ENCODE results near the gene MYMX. TPM values are rescaled to one million over a fixed set of nuclear protein-coding genes. Genes with fewer than 3 reads are reported as not detected.

Gene MYMX
- total RNA-seq, 3 donors from 2014 or later, result 0.39 TPM; not detected in 2

GRCh38 chr6:44233567-44234100, 16.9 kb downstream of the MYMX start:
- no peaks in the 10 kb centered on the region for H3K9me3 ChIP-seq
- no peak for ATAC-seq
- H3K4me1 ChIP-seq (ENCODE audit: low read depth), result peaks cover 18% of the 10 kb centered on the region
- no peak for DNase-seq
- H3K36me3 ChIP-seq (ENCODE audit: low read depth), result no peaks in the 10 kb centered on the region
- no peak overlapping the region for H3K4me3 ChIP-seq
- intact Hi-C loops (cut with DNase I, micrococcal nuclease), result loop anchor here in 1 of 2 donors (10.0 kb wide), 1 partner anchor 59 kb away; no protein-coding TSS in a partner anchor
- no peak for TF ChIP-seq CTCF (IDR thresholded peaks at IDR 0.05)

- intact Hi-C loops (cut with DNase I, micrococcal nuclease), result loop anchor here in 1 of 2 donors (10.0 kb wide), 1 partner anchor 60 kb away; no protein-coding TSS in a partner anchor
- Histone ChIP-seq H3K36me3 (ENCODE audit: low read depth) (no peaks in the 10 kb centered on the region), H3K4me1 (ENCODE audit: low read depth) (peaks cover 18% of the 10 kb centered on the region), H3K9me3 (no peaks in the 10 kb centered on the region), H3K4me3 (no peak overlapping the region)
- ATAC-seq (peak; percentile 38), DNase-seq (peak in 2 of 3 donors; percentile 72 to 74)
- TF ChIP-seq CTCF (IDR thresholded peaks at IDR 0.05), result peak; percentile 28
Observed at GRCh38 chr6:44234101-44235025, 17.6 kb downstream of the MYMX start.

- TF ChIP-seq CTCF (IDR thresholded peaks at IDR 0.05), result no peak
- ATAC-seq, result no peak
- Histone ChIP-seq H3K4me1 (ENCODE audit: low read depth) (peaks cover 18% of the 10 kb centered on the region), H3K36me3 (ENCODE audit: low read depth) (no peaks in the 10 kb centered on the region), H3K9me3 (no peaks in the 10 kb centered on the region), H3K4me3 (no peak overlapping the region)
- no peak for DNase-seq
- intact Hi-C loops (cut with DNase I, micrococcal nuclease), result loop anchor here in 1 of 2 donors (10.0 kb wide), 1 partner anchor 60 kb away; no protein-coding TSS in a partner anchor
Observed at GRCh38 chr6:44235269-44235668, 18.5 kb downstream of the MYMX start.

GRCh38 chr6:44235891-44236516, 19.3 kb downstream of the MYMX start:
- ATAC-seq, result no peak
- H3K4me1 ChIP-seq (ENCODE audit: low read depth), result peaks cover 18% of the 10 kb centered on the region
- no peak for TF ChIP-seq CTCF (IDR thresholded peaks at IDR 0.05)
- no peak for DNase-seq
- H3K4me3 ChIP-seq, result no peak overlapping the region
- no peaks in the 10 kb centered on the region for H3K36me3 ChIP-seq (ENCODE audit: low read depth)
- no peaks in the 10 kb centered on the region for H3K9me3 ChIP-seq
- intact Hi-C loops (cut with DNase I, micrococcal nuclease), result loop anchor here in 1 of 2 donors (10.0 kb wide), 1 partner anchor 61 kb away; no protein-coding TSS in a partner anchor

GRCh38 chr6:44237021-44237812, 20.5 kb downstream of the MYMX start:
- H3K4me1 ChIP-seq (ENCODE audit: low read depth), result peaks cover 18% of the 10 kb centered on the region
- no peak for TF ChIP-seq CTCF (IDR thresholded peaks at IDR 0.05)
- peak; percentile 91 to 96 (median 94) for DNase-seq
- H3K4me3 ChIP-seq, result peak overlapping the region; percentile 19
- intact Hi-C loops (cut with DNase I, micrococcal nuclease), result loop anchor here in 1 of 2 donors (10.0 kb wide), 1 partner anchor 62 kb away; no protein-coding TSS in a partner anchor
- no peaks in the 10 kb centered on the region for H3K36me3 ChIP-seq (ENCODE audit: low read depth)
- H3K9me3 ChIP-seq, result no peaks in the 10 kb centered on the region
- ATAC-seq, result peak; percentile 95

All from mucosa of descending colon (tissue), 3 donors.